Nephron progenitor cell (in vitro differentiated cells): ENCODE measurements around the gene ZNF304.

Experiments
- DNase-seq: peaks from one replicate; pipeline ENCODE4 v3.0.0; 2021
- H3K27ac Mint-ChIP-seq: 2 replicates; pipeline ENCODE4 v1.8.0; 2021; ENCODE audit warnings: mild to moderate bottlenecking, moderate library complexity, mixed read lengths
- H3K27me3 Mint-ChIP-seq: 2 replicates; pipeline ENCODE4 v1.8.0; 2021; ENCODE audit warnings: mild to moderate bottlenecking, low read depth, mixed read lengths; ENCODE audit not compliant: poor library complexity
- H3K36me3 Mint-ChIP-seq: 2 replicates; pipeline ENCODE4 v1.8.0; 2021; ENCODE audit warnings: low read depth, mixed read lengths
- H3K4me1 Mint-ChIP-seq: 2 replicates; pipeline ENCODE4 v1.8.0; 2021; ENCODE audit warnings: mixed read lengths
- H3K4me3 Mint-ChIP-seq: 2 replicates; pipeline ENCODE4 v1.8.0; 2021; ENCODE audit warnings: mild to moderate bottlenecking, moderate library complexity, mixed read lengths
- H3K9me3 Mint-ChIP-seq: 2 replicates; pipeline ENCODE4 v1.8.0; 2021; ENCODE audit warnings: mild to moderate bottlenecking, moderate library complexity, mixed read lengths
- CTCF ChIP-seq: fragments of 200-600 bp; sonication (generic); IDR thresholded peaks from 2 replicates; pipeline ENCODE4 v1.5.0; 2021; ENCODE audit warnings: antibody characterized with exemption

ZNF304 gene

GRCh38 chr19:57376151-57376550 is 25.1 kb downstream of the ZNF304 start:
- DNase-seq = no peak
- H3K4me3 Mint-ChIP-seq = no peak overlapping the region
- peaks cover 5% of the 10 kb centered on the region for H3K27me3 Mint-ChIP-seq
- H3K4me1 Mint-ChIP-seq = no peaks in the 10 kb centered on the region
- peaks cover 88% of the 10 kb centered on the region for H3K36me3 Mint-ChIP-seq
- peaks cover 80% of the 10 kb centered on the region for H3K9me3 Mint-ChIP-seq
- no peak overlapping the region for H3K27ac Mint-ChIP-seq
- no peak for TF ChIP-seq CTCF

DNA sequence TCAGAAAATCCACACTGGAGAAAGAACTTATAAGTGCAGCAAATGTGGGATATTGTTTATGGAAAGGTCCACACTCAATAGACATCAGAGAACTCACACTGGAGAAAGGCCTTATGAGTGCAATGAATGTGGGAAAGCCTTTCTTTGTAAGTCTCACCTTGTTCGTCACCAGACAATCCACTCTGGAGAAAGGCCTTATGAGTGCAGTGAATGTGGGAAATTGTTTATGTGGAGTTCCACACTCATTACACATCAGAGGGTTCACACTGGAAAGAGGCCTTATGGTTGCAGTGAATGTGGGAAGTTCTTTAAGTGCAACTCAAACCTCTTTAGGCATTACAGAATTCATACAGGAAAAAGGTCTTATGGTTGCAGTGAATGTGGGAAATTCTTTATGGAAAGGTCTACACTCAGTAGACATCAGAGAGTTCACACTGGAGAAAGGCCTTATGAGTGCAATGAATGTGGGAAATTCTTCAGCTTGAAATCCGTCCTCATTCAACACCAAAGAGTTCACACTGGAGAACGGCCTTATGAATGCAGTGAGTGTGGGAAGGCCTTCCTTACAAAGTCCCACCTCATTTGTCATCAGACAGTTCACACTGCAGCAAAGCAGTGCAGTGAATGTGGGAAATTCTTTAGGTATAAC is 26.6 kb downstream of the ZNF304 start:
- TF ChIP-seq CTCF = no peak
- DNase-seq = no peak
- H3K9me3 Mint-ChIP-seq = peaks cover 79% of the 10 kb centered on the region
- no peak overlapping the region for H3K27ac Mint-ChIP-seq
- peaks cover 7% of the 10 kb centered on the region for H3K27me3 Mint-ChIP-seq
- H3K4me3 Mint-ChIP-seq = no peak overlapping the region
- H3K36me3 Mint-ChIP-seq = peaks cover 73% of the 10 kb centered on the region
- no peaks in the 10 kb centered on the region for H3K4me1 Mint-ChIP-seq

GRCh38 chr19:57380923-57381322 is 29.9 kb downstream of the ZNF304 start:
- Mint-ChIP-seq H3K4me3 (no peak overlapping the region), H3K4me1 (no peaks in the 10 kb centered on the region), H3K27ac (no peak overlapping the region), H3K27me3 (peaks cover 25% of the 10 kb centered on the region), H3K36me3 (peaks cover 40% of the 10 kb centered on the region), H3K9me3 (peaks cover 47% of the 10 kb centered on the region)
- TF ChIP-seq CTCF = no peak
- no peak for DNase-seq

GRCh38 chr19:57382806-57383488 is 31.9 kb downstream of the ZNF304 start:
- peaks cover 43% of the 10 kb centered on the region for H3K27me3 Mint-ChIP-seq
- no peaks in the 10 kb centered on the region for H3K4me1 Mint-ChIP-seq
- peaks cover 30% of the 10 kb centered on the region for H3K9me3 Mint-ChIP-seq
- TF ChIP-seq CTCF = no peak
- no peak for DNase-seq
- peaks cover 20% of the 10 kb centered on the region for H3K36me3 Mint-ChIP-seq
- no peak overlapping the region for H3K27ac Mint-ChIP-seq
- no peak overlapping the region for H3K4me3 Mint-ChIP-seq

DNA sequence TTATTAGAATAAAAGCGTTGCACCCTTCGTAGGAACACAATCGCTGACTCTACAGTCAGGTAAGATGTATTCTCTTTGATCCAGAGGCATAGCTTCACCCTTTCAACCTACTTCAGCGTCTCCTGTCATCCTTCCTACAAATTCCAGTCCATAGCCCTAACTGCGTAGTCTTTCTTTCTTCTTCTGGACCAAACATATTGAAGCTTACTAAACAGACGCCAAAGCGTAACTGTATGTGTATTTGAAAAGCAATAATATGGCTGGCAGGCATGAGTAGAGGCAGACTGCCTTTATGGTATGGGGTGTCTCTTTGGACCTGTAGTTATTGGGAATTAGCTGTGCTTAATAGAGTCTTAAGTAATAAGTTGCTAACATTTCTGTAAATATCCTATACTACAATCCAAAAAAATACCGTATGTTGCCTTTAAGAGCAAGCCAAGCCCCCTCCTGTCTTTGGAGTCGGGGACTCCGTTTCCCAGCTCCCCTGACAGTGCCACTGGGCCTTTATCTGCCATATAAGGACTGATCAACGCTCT is 38.2 kb downstream of the ZNF304 start:
- Mint-ChIP-seq H3K4me1 (peaks cover 16% of the 10 kb centered on the region), H3K9me3 (peaks cover 40% of the 10 kb centered on the region), H3K27ac (peak overlapping the region; percentile 99), H3K36me3 (peaks cover 40% of the 10 kb centered on the region), H3K27me3 (peaks cover 33% of the 10 kb centered on the region), H3K4me3 (peak overlapping the region; percentile 97)
- DNase-seq = no peak
- TF ChIP-seq CTCF = no peak
